Measurements from ENCODE around the gene LMBR1. TPM values are rescaled to one million over a fixed set of nuclear protein-coding genes. Genes with fewer than 3 reads are reported as not detected.

Gene LMBR1
- total RNA-seq, 2 donors from 2014 or later: 47.3 to 53.0 TPM

GRCh38 chr7:156668130-156668741 is 224.7 kb downstream of the LMBR1 start:
- Mint-ChIP-seq H3K4me3 (no peak overlapping the region), H3K27ac (no peak overlapping the region), H3K4me1 (no peaks in the 10 kb centered on the region), H3K36me3 (ENCODE audit: low read depth) (no peaks in the 10 kb centered on the region), H3K27me3 (no peaks in the 10 kb centered on the region)
- H3K9me3 ChIP-seq (ENCODE audit: control insufficient read depth, low read length, poor library complexity, severe bottlenecking): no peaks in the 10 kb centered on the region
- no peak for DNase-seq
- ATAC-seq: no peak

- Mint-ChIP-seq H3K4me3 (no peak overlapping the region), H3K27me3 (no peaks in the 10 kb centered on the region), H3K36me3 (ENCODE audit: low read depth) (no peaks in the 10 kb centered on the region), H3K27ac (peak overlapping the region; percentile 3), H3K4me1 (no peaks in the 10 kb centered on the region)
- no peaks in the 10 kb centered on the region for H3K9me3 ChIP-seq (ENCODE audit: control insufficient read depth, low read length, poor library complexity, severe bottlenecking)
- DNase-seq (no peak), ATAC-seq (no peak)
These were observed 225.9 kb downstream of the LMBR1 start for GRCh38 chr7:156667110-156667426.

- H3K9me3 ChIP-seq (ENCODE audit: control insufficient read depth, low read length, poor library complexity, severe bottlenecking): no peaks in the 10 kb centered on the region
- peak overlapping the region; percentile 3 for H3K27ac Mint-ChIP-seq
- H3K4me1 Mint-ChIP-seq: no peaks in the 10 kb centered on the region
- DNase-seq (no peak), ATAC-seq (no peak)
- H3K36me3 Mint-ChIP-seq (ENCODE audit: low read depth): no peaks in the 10 kb centered on the region
- no peak overlapping the region for H3K4me3 Mint-ChIP-seq
- H3K27me3 Mint-ChIP-seq: no peaks in the 10 kb centered on the region
These were observed 226.4 kb downstream of the LMBR1 start for GRCh38 chr7:156666368-156667109.

- ATAC-seq (no peak), DNase-seq (no peak)
- no peak overlapping the region for H3K4me3 Mint-ChIP-seq
- H3K9me3 ChIP-seq (ENCODE audit: control insufficient read depth, low read length, poor library complexity, severe bottlenecking): no peaks in the 10 kb centered on the region
- no peaks in the 10 kb centered on the region for H3K27me3 Mint-ChIP-seq
- H3K27ac Mint-ChIP-seq: no peak overlapping the region
- no peaks in the 10 kb centered on the region for H3K4me1 Mint-ChIP-seq
- no peaks in the 10 kb centered on the region for H3K36me3 Mint-ChIP-seq (ENCODE audit: low read depth)
These were observed 227.9 kb downstream of the LMBR1 start for GRCh38 chr7:156665101-156665500.

GRCh38 chr7:156662277-156662676 is 230.7 kb downstream of the LMBR1 start:
- H3K27ac Mint-ChIP-seq: no peak overlapping the region
- no peak for DNase-seq
- H3K4me1 Mint-ChIP-seq: no peaks in the 10 kb centered on the region
- no peak overlapping the region for H3K4me3 Mint-ChIP-seq
- ATAC-seq: no peak
- no peaks in the 10 kb centered on the region for H3K9me3 ChIP-seq (ENCODE audit: control insufficient read depth, low read length, poor library complexity, severe bottlenecking)
- no peaks in the 10 kb centered on the region for H3K36me3 Mint-ChIP-seq (ENCODE audit: low read depth)
- H3K27me3 Mint-ChIP-seq: peaks cover 10% of the 10 kb centered on the region

GRCh38 chr7:156661637-156662036 is 231.3 kb downstream of the LMBR1 start:
- no peak for DNase-seq
- no peak for ATAC-seq
- Mint-ChIP-seq H3K36me3 (ENCODE audit: low read depth) (no peaks in the 10 kb centered on the region), H3K4me1 (no peaks in the 10 kb centered on the region), H3K27me3 (peaks cover 10% of the 10 kb centered on the region), H3K27ac (no peak overlapping the region), H3K4me3 (no peak overlapping the region)
- H3K9me3 ChIP-seq (ENCODE audit: control insufficient read depth, low read length, poor library complexity, severe bottlenecking): no peaks in the 10 kb centered on the region

- Mint-ChIP-seq H3K36me3 (ENCODE audit: low read depth) (no peaks in the 10 kb centered on the region), H3K4me3 (no peak overlapping the region), H3K4me1 (no peaks in the 10 kb centered on the region), H3K27me3 (peaks cover 10% of the 10 kb centered on the region), H3K27ac (no peak overlapping the region)
- no peaks in the 10 kb centered on the region for H3K9me3 ChIP-seq (ENCODE audit: control insufficient read depth, low read length, poor library complexity, severe bottlenecking)
- ATAC-seq (no peak), DNase-seq (no peak)
These were observed 233.0 kb downstream of the LMBR1 start for GRCh38 chr7:156659961-156660360.

GRCh38 chr7:156659203-156659602 is 233.8 kb downstream of the LMBR1 start:
- no peaks in the 10 kb centered on the region for H3K36me3 Mint-ChIP-seq (ENCODE audit: low read depth)
- H3K9me3 ChIP-seq (ENCODE audit: control insufficient read depth, low read length, poor library complexity, severe bottlenecking): no peaks in the 10 kb centered on the region
- peaks cover 10% of the 10 kb centered on the region for H3K27me3 Mint-ChIP-seq
- H3K27ac Mint-ChIP-seq: no peak overlapping the region
- H3K4me3 Mint-ChIP-seq: no peak overlapping the region
- DNase-seq (no peak), ATAC-seq (no peak)
- H3K4me1 Mint-ChIP-seq: no peaks in the 10 kb centered on the region

- Mint-ChIP-seq H3K4me3 (no peak overlapping the region), H3K36me3 (ENCODE audit: low read depth) (no peaks in the 10 kb centered on the region)
These were observed 235.3 kb downstream of the LMBR1 start for GRCh38 chr7:156657681-156658080.

GRCh38 chr7:156656598-156656997 is 236.4 kb downstream of the LMBR1 start:
- H3K9me3 ChIP-seq (ENCODE audit: control insufficient read depth, low read length, poor library complexity, severe bottlenecking): no peaks in the 10 kb centered on the region
- no peak overlapping the region for H3K27ac Mint-ChIP-seq
- no peaks in the 10 kb centered on the region for H3K4me1 Mint-ChIP-seq
- DNase-seq (no peak), ATAC-seq (no peak)
- no peak overlapping the region for H3K4me3 Mint-ChIP-seq
- peaks cover 24% of the 10 kb centered on the region for H3K27me3 Mint-ChIP-seq
- peaks cover 2% of the 10 kb centered on the region for H3K36me3 Mint-ChIP-seq (ENCODE audit: low read depth)

More at GRCh38 chr7:156657681-156658080, 235.3 kb downstream of the LMBR1 start:
- no peak overlapping the region for H3K27ac Mint-ChIP-seq
- no peaks in the 10 kb centered on the region for H3K4me1 Mint-ChIP-seq
- H3K27me3 Mint-ChIP-seq: peaks cover 16% of the 10 kb centered on the region
- ATAC-seq (no peak), DNase-seq (no peak)
- no peaks in the 10 kb centered on the region for H3K9me3 ChIP-seq (ENCODE audit: control insufficient read depth, low read length, poor library complexity, severe bottlenecking)

- Mint-ChIP-seq H3K4me3 (no peak overlapping the region), H3K4me1 (no peaks in the 10 kb centered on the region), H3K27me3 (peaks cover 29% of the 10 kb centered on the region), H3K27ac (no peak overlapping the region), H3K36me3 (ENCODE audit: low read depth) (peaks cover 2% of the 10 kb centered on the region)
- no peak for DNase-seq
- no peak for ATAC-seq
- no peaks in the 10 kb centered on the region for H3K9me3 ChIP-seq (ENCODE audit: control insufficient read depth, low read length, poor library complexity, severe bottlenecking)
These were observed 237.0 kb downstream of the LMBR1 start for GRCh38 chr7:156655983-156656382.

GRCh38 chr7:156655251-156655650 is 237.7 kb downstream of the LMBR1 start:
- no peaks in the 10 kb centered on the region for H3K9me3 ChIP-seq (ENCODE audit: control insufficient read depth, low read length, poor library complexity, severe bottlenecking)
- ATAC-seq (no peak), DNase-seq (no peak)
- Mint-ChIP-seq H3K4me1 (no peaks in the 10 kb centered on the region), H3K36me3 (ENCODE audit: low read depth) (peaks cover 2% of the 10 kb centered on the region), H3K4me3 (no peak overlapping the region), H3K27ac (no peak overlapping the region), H3K27me3 (peaks cover 36% of the 10 kb centered on the region)

- Mint-ChIP-seq H3K4me1 (no peaks in the 10 kb centered on the region), H3K27me3 (peaks cover 40% of the 10 kb centered on the region), H3K27ac (no peak overlapping the region), H3K4me3 (no peak overlapping the region), H3K36me3 (ENCODE audit: low read depth) (peaks cover 2% of the 10 kb centered on the region)
- no peak for DNase-seq
- no peaks in the 10 kb centered on the region for H3K9me3 ChIP-seq (ENCODE audit: control insufficient read depth, low read length, poor library complexity, severe bottlenecking)
- ATAC-seq: no peak
These were observed 238.3 kb downstream of the LMBR1 start for GRCh38 chr7:156654511-156655234.

Measured in T-helper 17 cell (primary cell).